Measurements from ENCODE around the gene DNAJA2. TPM values are rescaled to one million over a fixed set of nuclear protein-coding genes. Genes with fewer than 3 reads are reported as not detected.

DNAJA2 gene
- total RNA-seq, 1 experiment from 2014 or later: 101 TPM

DNA sequence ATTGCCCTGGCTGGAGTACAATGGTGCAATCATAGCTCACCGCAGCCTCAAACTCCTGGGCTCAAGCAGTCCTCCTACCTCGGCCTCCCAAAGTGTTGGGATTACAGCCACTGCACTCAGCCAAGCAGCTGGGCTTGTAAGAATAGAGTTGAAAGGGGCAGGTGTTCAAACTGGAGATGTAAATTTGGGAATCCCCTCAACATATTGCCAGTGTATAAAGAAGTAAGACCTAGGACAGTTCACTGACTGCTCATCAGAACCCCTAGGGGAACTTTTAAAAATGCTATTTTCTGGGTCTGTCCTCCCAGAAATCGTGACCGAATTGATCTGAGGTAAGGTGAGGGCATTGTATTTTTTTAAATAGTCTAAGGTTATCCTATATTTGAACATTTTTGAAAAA lies 8.9 kb upstream of the DNAJA2 start:
- no peaks in the 10 kb centered on the region for H3K4me1 Mint-ChIP-seq
- TF ChIP-seq FOXJ3 (CRISPR knock-in tag; IDR thresholded peaks at IDR 0.05; ENCODE audit: borderline replicate concordance) (no peak), ESRRA (CRISPR knock-in tag; IDR thresholded peaks at IDR 0.05; ENCODE audit: borderline replicate concordance) (no peak), ZNF416 (CRISPR knock-in tag; IDR thresholded peaks at IDR 0.05) (no peak), E2F4 (CRISPR knock-in tag; IDR thresholded peaks at IDR 0.05; ENCODE audit: borderline replicate concordance, low read depth) (no peak), TP53 (CRISPR knock-in tag; IDR thresholded peaks at IDR 0.05) (no peak), CDX4 (CRISPR knock-in tag; IDR thresholded peaks at IDR 0.05; ENCODE audit: borderline replicate concordance) (no peak), E2F5 (CRISPR knock-in tag; IDR thresholded peaks at IDR 0.05) (no peak), RELA (CRISPR knock-in tag; IDR thresholded peaks at IDR 0.05; ENCODE audit: borderline replicate concordance) (no peak), NFE2L1 (CRISPR knock-in tag; IDR thresholded peaks at IDR 0.05) (no peak), TEAD1 (CRISPR knock-in tag; IDR thresholded peaks at IDR 0.05) (no peak)
- TF ChIP-seq, protein P1, sequence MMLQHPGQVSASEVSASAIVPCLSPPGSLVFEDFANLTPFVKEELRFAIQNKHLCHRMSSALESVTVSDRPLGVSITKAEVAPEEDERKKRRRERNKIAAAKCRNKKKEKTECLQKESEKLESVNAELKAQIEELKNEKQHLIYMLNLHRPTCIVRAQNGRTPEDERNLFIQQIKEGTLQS (CRISPR knock-in tag; conservative IDR thresholded peaks at IDR 0.05): no peak
- H3K9me3 Mint-ChIP-seq: no peaks in the 10 kb centered on the region
- DNase-seq (ENCODE audit: low spot score): no peak
- ChIA-PET CTCF (no interaction called here), POLR2A (no interaction called here)
- no peak overlapping the region for H3K4me3 Mint-ChIP-seq
- H3K27ac Mint-ChIP-seq: no peak overlapping the region
- H3K27me3 Mint-ChIP-seq (ENCODE audit: low read depth): no peaks in the 10 kb centered on the region
- no peaks in the 10 kb centered on the region for H3K36me3 Mint-ChIP-seq
- no peak for ATAC-seq

GRCh38 chr16:46980926-46981325 lies 7.5 kb upstream of the DNAJA2 start:
- DNase-seq (ENCODE audit: low spot score): no peak
- H3K9me3 Mint-ChIP-seq: no peaks in the 10 kb centered on the region
- H3K4me3 Mint-ChIP-seq: no peak overlapping the region
- ChIA-PET POLR2A (no interaction called here), CTCF (no interaction called here)
- peaks cover 11% of the 10 kb centered on the region for H3K4me1 Mint-ChIP-seq
- ATAC-seq: no peak
- H3K27me3 Mint-ChIP-seq (ENCODE audit: low read depth): no peaks in the 10 kb centered on the region
- no peaks in the 10 kb centered on the region for H3K36me3 Mint-ChIP-seq
- no peak overlapping the region for H3K27ac Mint-ChIP-seq
- no peak for TF ChIP-seq JAZF1 (CRISPR knock-in tag; IDR thresholded peaks at IDR 0.05)
- TF ChIP-seq GRHL2 (CRISPR knock-in tag; IDR thresholded peaks at IDR 0.05; ENCODE audit: insufficient replicate concordance, severe bottlenecking): no peak
- TF ChIP-seq HMGXB4 (CRISPR knock-in tag; IDR thresholded peaks at IDR 0.05): no peak
- no peak for TF ChIP-seq ZNF416 (CRISPR knock-in tag; IDR thresholded peaks at IDR 0.05)
- TF ChIP-seq SP1 (CRISPR knock-in tag; conservative IDR thresholded peaks at IDR 0.05): no peak
- no peak for TF ChIP-seq TCF7 (CRISPR knock-in tag; IDR thresholded peaks at IDR 0.05; ENCODE audit: low read depth)
- TF ChIP-seq SOX15 (CRISPR knock-in tag; IDR thresholded peaks at IDR 0.05): no peak
- TF ChIP-seq, protein P2, sequence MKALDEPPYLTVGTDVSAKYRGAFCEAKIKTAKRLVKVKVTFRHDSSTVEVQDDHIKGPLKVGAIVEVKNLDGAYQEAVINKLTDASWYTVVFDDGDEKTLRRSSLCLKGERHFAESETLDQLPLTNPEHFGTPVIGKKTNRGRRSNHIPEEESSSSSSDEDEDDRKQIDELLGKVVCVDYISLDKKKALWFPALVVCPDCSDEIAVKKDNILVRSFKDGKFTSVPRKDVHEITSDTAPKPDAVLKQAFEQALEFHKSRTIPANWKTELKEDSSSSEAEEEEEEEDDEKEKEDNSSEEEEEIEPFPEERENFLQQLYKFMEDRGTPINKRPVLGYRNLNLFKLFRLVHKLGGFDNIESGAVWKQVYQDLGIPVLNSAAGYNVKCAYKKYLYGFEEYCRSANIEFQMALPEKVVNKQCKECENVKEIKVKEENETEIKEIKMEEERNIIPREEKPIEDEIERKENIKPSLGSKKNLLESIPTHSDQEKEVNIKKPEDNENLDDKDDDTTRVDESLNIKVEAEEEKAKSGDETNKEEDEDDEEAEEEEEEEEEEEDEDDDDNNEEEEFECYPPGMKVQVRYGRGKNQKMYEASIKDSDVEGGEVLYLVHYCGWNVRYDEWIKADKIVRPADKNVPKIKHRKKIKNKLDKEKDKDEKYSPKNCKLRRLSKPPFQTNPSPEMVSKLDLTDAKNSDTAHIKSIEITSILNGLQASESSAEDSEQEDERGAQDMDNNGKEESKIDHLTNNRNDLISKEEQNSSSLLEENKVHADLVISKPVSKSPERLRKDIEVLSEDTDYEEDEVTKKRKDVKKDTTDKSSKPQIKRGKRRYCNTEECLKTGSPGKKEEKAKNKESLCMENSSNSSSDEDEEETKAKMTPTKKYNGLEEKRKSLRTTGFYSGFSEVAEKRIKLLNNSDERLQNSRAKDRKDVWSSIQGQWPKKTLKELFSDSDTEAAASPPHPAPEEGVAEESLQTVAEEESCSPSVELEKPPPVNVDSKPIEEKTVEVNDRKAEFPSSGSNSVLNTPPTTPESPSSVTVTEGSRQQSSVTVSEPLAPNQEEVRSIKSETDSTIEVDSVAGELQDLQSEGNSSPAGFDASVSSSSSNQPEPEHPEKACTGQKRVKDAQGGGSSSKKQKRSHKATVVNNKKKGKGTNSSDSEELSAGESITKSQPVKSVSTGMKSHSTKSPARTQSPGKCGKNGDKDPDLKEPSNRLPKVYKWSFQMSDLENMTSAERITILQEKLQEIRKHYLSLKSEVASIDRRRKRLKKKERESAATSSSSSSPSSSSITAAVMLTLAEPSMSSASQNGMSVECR (CRISPR knock-in tag; IDR thresholded peaks at IDR 0.05; ENCODE audit: borderline replicate concordance): no peak
- TF ChIP-seq, protein P3, sequence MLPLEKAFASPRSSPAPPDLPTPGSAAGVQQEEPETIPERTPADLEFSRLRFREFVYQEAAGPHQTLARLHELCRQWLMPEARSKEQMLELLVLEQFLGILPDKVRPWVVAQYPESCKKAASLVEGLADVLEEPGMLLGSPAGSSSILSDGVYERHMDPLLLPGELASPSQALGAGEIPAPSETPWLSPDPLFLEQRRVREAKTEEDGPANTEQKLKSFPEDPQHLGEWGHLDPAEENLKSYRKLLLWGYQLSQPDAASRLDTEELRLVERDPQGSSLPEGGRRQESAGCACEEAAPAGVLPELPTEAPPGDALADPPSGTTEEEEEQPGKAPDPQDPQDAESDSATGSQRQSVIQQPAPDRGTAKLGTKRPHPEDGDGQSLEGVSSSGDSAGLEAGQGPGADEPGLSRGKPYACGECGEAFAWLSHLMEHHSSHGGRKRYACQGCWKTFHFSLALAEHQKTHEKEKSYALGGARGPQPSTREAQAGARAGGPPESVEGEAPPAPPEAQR (CRISPR knock-in tag; IDR thresholded peaks at IDR 0.05): no peak
- no peak for TF ChIP-seq NR3C1 (CRISPR knock-in tag; conservative IDR thresholded peaks at IDR 0.05; ENCODE audit: low read depth)
- TF ChIP-seq, protein P4, sequence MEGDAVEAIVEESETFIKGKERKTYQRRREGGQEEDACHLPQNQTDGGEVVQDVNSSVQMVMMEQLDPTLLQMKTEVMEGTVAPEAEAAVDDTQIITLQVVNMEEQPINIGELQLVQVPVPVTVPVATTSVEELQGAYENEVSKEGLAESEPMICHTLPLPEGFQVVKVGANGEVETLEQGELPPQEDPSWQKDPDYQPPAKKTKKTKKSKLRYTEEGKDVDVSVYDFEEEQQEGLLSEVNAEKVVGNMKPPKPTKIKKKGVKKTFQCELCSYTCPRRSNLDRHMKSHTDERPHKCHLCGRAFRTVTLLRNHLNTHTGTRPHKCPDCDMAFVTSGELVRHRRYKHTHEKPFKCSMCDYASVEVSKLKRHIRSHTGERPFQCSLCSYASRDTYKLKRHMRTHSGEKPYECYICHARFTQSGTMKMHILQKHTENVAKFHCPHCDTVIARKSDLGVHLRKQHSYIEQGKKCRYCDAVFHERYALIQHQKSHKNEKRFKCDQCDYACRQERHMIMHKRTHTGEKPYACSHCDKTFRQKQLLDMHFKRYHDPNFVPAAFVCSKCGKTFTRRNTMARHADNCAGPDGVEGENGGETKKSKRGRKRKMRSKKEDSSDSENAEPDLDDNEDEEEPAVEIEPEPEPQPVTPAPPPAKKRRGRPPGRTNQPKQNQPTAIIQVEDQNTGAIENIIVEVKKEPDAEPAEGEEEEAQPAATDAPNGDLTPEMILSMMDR (IDR thresholded peaks at IDR 0.05): no peak

Measured in WTC11 (cell line).